HCT116 (cell line): ENCODE data around the gene INPP5F. TPM values are rescaled to one million over a fixed set of nuclear protein-coding genes. Genes with fewer than 3 reads are reported as not detected.
"Not testable (repeated sequence)": the region's sequence is repeated elsewhere in the genome, so short reads cannot be mapped to it uniquely, and the experiment has no call there.

Experiments
- ATAC-seq: fragments of 200-7000 bp; cut with Tn5 transposase; 2 replicates; pipeline ENCODE4 v1.9.1; 2020; ENCODE audit warnings: mild to moderate bottlenecking, moderate library complexity
- BruUV-seq: library from RNA; stranded (reverse); fragments of 400-500 nt; replicated peaks from 2 replicates; lab custom pipeline; 2021; lab: Mats Ljungman, UMichigan
- CTCF ChIA-PET: fragments of 300-600 bp; sonication (Branson Sonifier 250); formaldehyde crosslinking; loops from one replicate; lab custom pipeline; 2021; ENCODE audit warnings: antibody characterized with exemption; lab: Charles Lee
- POLR2A ChIA-PET: fragments of 300-600, 350-600 bp; sonication (Branson Sonifier 250); formaldehyde crosslinking; loops from one replicate; lab custom pipeline; 2021; ENCODE audit warnings: antibody characterized with exemption; lab: Charles Lee
- RAD21 ChIA-PET, 2 experiments: fragments of 300-600 bp; sonication (Branson Sonifier 250); formaldehyde crosslinking; loops; one replicate each; lab custom pipeline; 2023; ENCODE audit warnings: low total read pairs in 2 of 2; ENCODE audit not compliant: uncharacterized antibody in 2 of 2, unreplicated experiment in 2 of 2, low non-redundant PET in 1 of 2; lab: Charles Lee
- DNase-seq: peaks from one replicate; pipeline ENCODE4 v3.0.0-alpha.2; 2010; ENCODE audit warnings: low read depth, low spot score
- H2AFZ ChIP-seq: fragments of 200-600 bp; shearing (Covaris generic), sonication (generic); 2 replicates; pipeline ENCODE4 v1.6.1; 2017; ENCODE audit warnings: low read depth, mixed run types, mixed read lengths, antibody characterized with exemption, low read length; ENCODE audit not compliant: poor library complexity, severe bottlenecking
- H3K27ac ChIP-seq: 2 replicates; pipeline ENCODE4 v1.5.1; 2012; ENCODE audit warnings: low read depth, low read length
- H3K27me3 ChIP-seq: fragments of 200-600 bp; sonication (generic); 2 replicates; pipeline ENCODE4 v1.6.1; 2016; ENCODE audit warnings: mixed run types, low read length, mixed read lengths; ENCODE audit not compliant: insufficient read depth
- H3K36me3 ChIP-seq, 2 experiments: fragments of 200-500 bp in 1 of 2; fragments of 200-600 bp in 1 of 2; sonication (Bioruptor generic) in 1 of 2; sonication (generic) in 1 of 2; 2 replicates each; pipeline versions ENCODE4 v1.5.1 to v1.6.1; 2014 to 2016; ENCODE audit warnings: low read length in 2 of 2, inconsistent platforms in 1 of 2, mixed read lengths in 1 of 2, mixed run types in 1 of 2; ENCODE audit not compliant: insufficient read depth in 2 of 2, control insufficient read depth in 1 of 2
- H3K4me1 ChIP-seq, 2 experiments: fragments of 200-600 bp in 1 of 2; sonication (generic) in 1 of 2; 2 replicates each; pipeline versions ENCODE4 v1.5.1 to v1.6.1; 2012 to 2017; ENCODE audit warnings: low read length in 2 of 2, inconsistent platforms in 1 of 2, mild to moderate bottlenecking in 1 of 2, mixed read lengths in 1 of 2, mixed run types in 1 of 2, moderate library complexity in 1 of 2; ENCODE audit not compliant: insufficient read depth in 2 of 2, control insufficient read depth in 1 of 2
- H3K4me2 ChIP-seq: fragments of 200-600 bp; sonication (generic); 2 replicates; pipeline ENCODE4 v1.6.1; 2017; ENCODE audit warnings: mixed run types, low read length, mixed read lengths
- H3K4me3 ChIP-seq, 2 experiments: fragments of 200-600 bp in 1 of 2; sonication (generic) in 1 of 2; replicated peaks in 1 of 2; 2 replicates each; pipeline ENCODE4 v1.5.1; 2011 to 2016; ENCODE audit warnings: low read length in 2 of 2, control low read depth in 1 of 2, low read depth in 1 of 2, mild to moderate bottlenecking in 1 of 2, mixed read lengths in 1 of 2, mixed run types in 1 of 2
- H3K79me2 ChIP-seq: fragments of 200-600 bp; sonication (generic); 2 replicates; pipeline ENCODE4 v1.6.1; 2017; ENCODE audit warnings: mild to moderate bottlenecking, mixed run types, low read length, moderate library complexity, mixed read lengths; ENCODE audit not compliant: insufficient read depth
- H3K9ac ChIP-seq: fragments of 200-600 bp; sonication (generic); 2 replicates; pipeline ENCODE4 v1.6.1; 2016; ENCODE audit warnings: low read length, mixed read lengths
- H3K9me2 ChIP-seq: fragments of 200-600 bp; sonication (generic), shearing (Covaris generic); 2 replicates; pipeline ENCODE4 v1.6.1; 2017; ENCODE audit warnings: mixed run types, mild to moderate bottlenecking, moderate library complexity; ENCODE audit not compliant: insufficient read depth
- H3K9me3 ChIP-seq, 2 experiments: fragments of 200-500 bp in 1 of 2; fragments of 200-600 bp in 1 of 2; sonication (Bioruptor generic) in 1 of 2; sonication (generic) in 1 of 2; 2 replicates each; pipeline ENCODE4 v1.6.1; 2014 to 2017; ENCODE audit warnings: low read length in 2 of 2, mixed read lengths in 2 of 2, inconsistent platforms in 1 of 2, low read depth in 1 of 2, mild to moderate bottlenecking in 1 of 2, mixed run types in 1 of 2, moderate library complexity in 1 of 2; ENCODE audit not compliant: control insufficient read depth in 1 of 2, insufficient read depth in 1 of 2
- H4K20me1 ChIP-seq: fragments of 200-600 bp; sonication (generic), shearing (Covaris generic); 2 replicates; pipeline ENCODE4 v1.6.1; 2017; ENCODE audit warnings: mixed run types, mild to moderate bottlenecking, moderate library complexity; ENCODE audit not compliant: insufficient read depth
- ATF3 ChIP-seq: IDR thresholded peaks from 2 replicates; pipeline ENCODE4 v1.6.1; 2012
- CEBPB ChIP-seq: IDR thresholded peaks from 2 replicates; pipeline ENCODE4 v1.6.1; 2012; ENCODE audit warnings: low read depth
- ELF1 ChIP-seq: IDR thresholded peaks from 2 replicates; pipeline ENCODE4 v1.6.1; 2012; ENCODE audit warnings: low read depth, borderline replicate concordance
- EZH2 ChIP-seq: fragments of 200-600 bp; sonication (generic); IDR thresholded peaks from 2 replicates; pipeline ENCODE4 v1.6.1; 2017; ENCODE audit warnings: antibody characterized with exemption, mixed run types
- TCF7L2 ChIP-seq: IDR thresholded peaks from 2 replicates; pipeline ENCODE4 v1.7.0; 2011; ENCODE audit warnings: borderline replicate concordance, inconsistent platforms; ENCODE audit not compliant: insufficient read depth, insufficient read length; ENCODE audit errors: extremely low read depth
- ZFX ChIP-seq: fragments of 450-650 bp; IDR thresholded peaks from 2 replicates; pipeline ENCODE4 v1.6.1; 2017
- intact Hi-C: fragments of 100-400 bp; cut with micrococcal nuclease; formaldehyde crosslinking; loops from 2 replicates; pipeline ENCODE4 v1.10.0; 2022
- total RNA-seq: library from RNA; stranded (reverse); gene quantifications from one replicate; pipeline ENCODE4 v1.2.1, GENCODE V29; 2021; ENCODE audit not compliant: unreplicated experiment
- TF ChIP-seq, protein P1 (sequence below): IDR thresholded peaks from 2 replicates; pipeline ENCODE4 v1.6.1; 2011; ENCODE audit warnings: mild to moderate bottlenecking, low read length, moderate library complexity; ENCODE audit not compliant: insufficient replicate concordance; ENCODE audit errors: extremely low read depth
- TF ChIP-seq, protein P2 (sequence below): IDR thresholded peaks from 2 replicates; pipeline ENCODE4 v1.6.1; 2012
- TF ChIP-seq, protein P3 (sequence below): IDR thresholded peaks from 2 replicates; pipeline ENCODE4 v1.6.1; 2012; ENCODE audit warnings: low read depth

The INPP5F gene
- total RNA-seq, 1 experiment from 2014 or later = 21.6 TPM

DNA sequence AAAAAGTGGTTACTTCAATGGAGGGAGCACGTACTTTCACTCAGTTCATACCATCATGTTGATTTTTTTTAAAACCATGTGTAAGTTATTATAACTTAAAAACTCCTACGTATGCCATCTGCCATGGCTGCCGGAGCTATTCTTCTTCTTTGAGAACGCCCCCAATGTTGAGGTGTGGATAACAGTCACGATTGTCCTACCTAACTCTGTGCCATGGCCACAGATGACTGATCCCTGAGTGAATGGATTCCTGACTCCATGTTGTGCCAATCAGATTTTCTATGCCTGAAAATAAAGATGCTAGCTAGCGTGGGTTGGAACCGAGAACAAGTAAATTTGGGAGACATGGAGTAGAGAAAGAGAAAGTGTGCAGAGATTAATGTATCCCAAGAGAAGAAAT, 141.5 kb downstream of the INPP5F start (continued):
- TF ChIP-seq ELF1 = no peak
- TF ChIP-seq CEBPB = no peak
- no peak for TF ChIP-seq EZH2
- no peak for TF ChIP-seq ATF3

DNA sequence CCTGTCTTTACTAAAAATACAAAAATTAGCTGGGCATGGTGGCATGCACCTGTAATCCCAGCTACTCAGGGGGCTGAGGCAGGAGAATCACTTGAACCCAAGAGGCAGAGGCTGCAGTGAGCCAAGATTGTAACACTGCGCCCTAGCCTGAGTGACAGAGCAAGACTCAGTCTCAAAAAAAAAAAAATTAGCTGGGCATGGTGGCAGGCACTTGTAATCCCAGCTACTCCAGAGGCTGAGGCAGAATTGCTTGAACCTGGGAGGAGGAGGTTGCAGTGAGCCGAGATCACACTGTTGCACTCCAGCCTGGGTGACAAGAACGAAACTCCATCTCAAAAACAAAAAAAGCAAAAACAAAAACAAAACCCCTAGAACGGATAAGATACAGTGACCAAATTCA, 143.5 kb downstream of the INPP5F start:
- H3K9me2 ChIP-seq, BruUV-seq, H3K36me3 ChIP-seq, H2AFZ ChIP-seq, H3K4me2 ChIP-seq, H3K27me3 ChIP-seq, H3K27ac ChIP-seq, intact Hi-C loops, POLR2A ChIA-PET, H3K9ac ChIP-seq, H3K9me3 ChIP-seq, DNase-seq, H3K4me3 ChIP-seq, RAD21 ChIA-PET, ATAC-seq: not testable (repeated sequence)
- peaks cover 52% of the 10 kb centered on the region; the same call in 1 of the 2 replicates for H4K20me1 ChIP-seq
- H3K79me2 ChIP-seq = peaks cover 79% of the 10 kb centered on the region
- H3K4me1 ChIP-seq = peaks cover 13 to 23% of the 10 kb centered on the region in 2 experiments
- CTCF ChIA-PET = interaction anchor here (0.9 kb wide), 1 partner anchor 10 kb away, joined by 3 read pairs; no protein-coding TSS in a partner anchor

DNA sequence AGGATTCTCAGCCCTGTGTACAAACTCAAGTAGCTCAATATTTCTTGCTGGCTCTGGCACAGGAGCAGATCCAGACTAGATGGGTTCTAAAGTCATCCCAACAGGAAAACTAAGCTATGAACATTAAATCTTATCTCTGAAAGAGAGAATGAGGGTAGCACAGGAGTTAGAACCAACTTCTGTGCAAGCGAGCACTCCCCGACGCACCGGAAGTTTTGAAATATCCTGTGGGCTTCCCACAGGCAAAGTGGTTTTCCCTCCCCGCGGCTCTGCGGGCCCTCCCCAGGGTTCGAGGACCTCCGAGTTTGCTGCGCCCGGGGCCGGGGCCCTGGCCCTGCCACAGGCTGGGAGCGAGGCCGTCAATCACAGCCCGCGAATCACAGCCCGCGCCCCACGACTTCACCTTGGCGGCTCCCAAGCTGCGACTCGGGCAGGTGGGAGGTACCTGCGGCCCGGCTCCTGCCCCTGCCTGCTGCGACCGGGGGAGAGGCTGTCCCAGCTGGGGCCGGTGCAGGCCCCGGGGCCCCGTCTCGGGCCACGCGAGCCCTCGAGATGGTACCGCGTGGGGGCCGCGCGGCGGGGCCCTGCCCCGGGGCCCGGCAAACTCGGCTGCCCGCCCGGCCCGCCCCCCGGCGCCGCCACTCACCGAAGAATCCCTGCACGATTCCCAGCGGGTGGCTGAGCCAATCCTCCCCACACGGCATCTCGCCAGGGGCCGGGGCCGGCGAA, 146.2 kb downstream of the INPP5F start:
- CTCF ChIA-PET = interaction anchor here (1.8 to 3.0 kb wide), 2 partner anchors 12 to 16 kb away, joined by 6 to 22 read pairs; no protein-coding TSS in a partner anchor
- Histone ChIP-seq H3K4me1 (peaks cover 13 to 23% of the 10 kb centered on the region in 2 experiments), H2AFZ (no peak overlapping the region), H3K4me3 (peak overlapping the region; percentile 69 to 76), H4K20me1 (peaks cover 41% of the 10 kb centered on the region; the same call in 1 of the 2 replicates), H3K27ac (peak overlapping the region; percentile 90), H3K9me3 (no peaks in the 10 kb centered on the region), H3K27me3 (no peaks in the 10 kb centered on the region), H3K79me2 (peaks cover 52% of the 10 kb centered on the region), H3K9ac (peak overlapping the region; percentile 80), H3K36me3 (no peaks in the 10 kb centered on the region), H3K9me2 (no peaks in the 10 kb centered on the region), H3K4me2 (peak overlapping the region; percentile 94)
- BruUV-seq = no TSS peak
- DNase-seq (peak; percentile 51), ATAC-seq (peak; percentile 74)
- POLR2A ChIA-PET = interaction anchor here (0.8 to 3.2 kb wide), 10 partner anchors 9 to 665 kb away, joined by 3 to 20 read pairs (median 4); partner anchors contain the start of genes BAG3, GRK5 and SEC23IP
- intact Hi-C loops = loop anchor here (1.0 kb wide), 1 partner anchor 20 kb away; the partner anchor contains the start of gene SEC23IP
- RAD21 ChIA-PET = no interaction called here
- TF ChIP-seq ZFX = no peak
- TF ChIP-seq, protein P1, sequence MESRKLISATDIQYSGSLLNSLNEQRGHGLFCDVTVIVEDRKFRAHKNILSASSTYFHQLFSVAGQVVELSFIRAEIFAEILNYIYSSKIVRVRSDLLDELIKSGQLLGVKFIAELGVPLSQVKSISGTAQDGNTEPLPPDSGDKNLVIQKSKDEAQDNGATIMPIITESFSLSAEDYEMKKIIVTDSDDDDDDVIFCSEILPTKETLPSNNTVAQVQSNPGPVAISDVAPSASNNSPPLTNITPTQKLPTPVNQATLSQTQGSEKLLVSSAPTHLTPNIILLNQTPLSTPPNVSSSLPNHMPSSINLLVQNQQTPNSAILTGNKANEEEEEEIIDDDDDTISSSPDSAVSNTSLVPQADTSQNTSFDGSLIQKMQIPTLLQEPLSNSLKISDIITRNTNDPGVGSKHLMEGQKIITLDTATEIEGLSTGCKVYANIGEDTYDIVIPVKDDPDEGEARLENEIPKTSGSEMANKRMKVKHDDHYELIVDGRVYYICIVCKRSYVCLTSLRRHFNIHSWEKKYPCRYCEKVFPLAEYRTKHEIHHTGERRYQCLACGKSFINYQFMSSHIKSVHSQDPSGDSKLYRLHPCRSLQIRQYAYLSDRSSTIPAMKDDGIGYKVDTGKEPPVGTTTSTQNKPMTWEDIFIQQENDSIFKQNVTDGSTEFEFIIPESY = no peak
- TF ChIP-seq, protein P2, sequence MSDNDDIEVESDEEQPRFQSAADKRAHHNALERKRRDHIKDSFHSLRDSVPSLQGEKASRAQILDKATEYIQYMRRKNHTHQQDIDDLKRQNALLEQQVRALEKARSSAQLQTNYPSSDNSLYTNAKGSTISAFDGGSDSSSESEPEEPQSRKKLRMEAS = no peak
- TF ChIP-seq, protein P3, sequence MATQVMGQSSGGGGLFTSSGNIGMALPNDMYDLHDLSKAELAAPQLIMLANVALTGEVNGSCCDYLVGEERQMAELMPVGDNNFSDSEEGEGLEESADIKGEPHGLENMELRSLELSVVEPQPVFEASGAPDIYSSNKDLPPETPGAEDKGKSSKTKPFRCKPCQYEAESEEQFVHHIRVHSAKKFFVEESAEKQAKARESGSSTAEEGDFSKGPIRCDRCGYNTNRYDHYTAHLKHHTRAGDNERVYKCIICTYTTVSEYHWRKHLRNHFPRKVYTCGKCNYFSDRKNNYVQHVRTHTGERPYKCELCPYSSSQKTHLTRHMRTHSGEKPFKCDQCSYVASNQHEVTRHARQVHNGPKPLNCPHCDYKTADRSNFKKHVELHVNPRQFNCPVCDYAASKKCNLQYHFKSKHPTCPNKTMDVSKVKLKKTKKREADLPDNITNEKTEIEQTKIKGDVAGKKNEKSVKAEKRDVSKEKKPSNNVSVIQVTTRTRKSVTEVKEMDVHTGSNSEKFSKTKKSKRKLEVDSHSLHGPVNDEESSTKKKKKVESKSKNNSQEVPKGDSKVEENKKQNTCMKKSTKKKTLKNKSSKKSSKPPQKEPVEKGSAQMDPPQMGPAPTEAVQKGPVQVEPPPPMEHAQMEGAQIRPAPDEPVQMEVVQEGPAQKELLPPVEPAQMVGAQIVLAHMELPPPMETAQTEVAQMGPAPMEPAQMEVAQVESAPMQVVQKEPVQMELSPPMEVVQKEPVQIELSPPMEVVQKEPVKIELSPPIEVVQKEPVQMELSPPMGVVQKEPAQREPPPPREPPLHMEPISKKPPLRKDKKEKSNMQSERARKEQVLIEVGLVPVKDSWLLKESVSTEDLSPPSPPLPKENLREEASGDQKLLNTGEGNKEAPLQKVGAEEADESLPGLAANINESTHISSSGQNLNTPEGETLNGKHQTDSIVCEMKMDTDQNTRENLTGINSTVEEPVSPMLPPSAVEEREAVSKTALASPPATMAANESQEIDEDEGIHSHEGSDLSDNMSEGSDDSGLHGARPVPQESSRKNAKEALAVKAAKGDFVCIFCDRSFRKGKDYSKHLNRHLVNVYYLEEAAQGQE = no peak
- no peak for TF ChIP-seq TCF7L2
- TF ChIP-seq ELF1 = no peak
